ENCODE measurements around the gene IFRD2. TPM values are rescaled to one million over a fixed set of nuclear protein-coding genes. Genes with fewer than 3 reads are reported as not detected.

IFRD2 gene
- total and polyA plus RNA-seq, 2 of the 8 experiments (the other 6 are each of a cell fraction or from before 2014, with no cell fraction given): 76.7 to 88.8 TPM

DNA sequence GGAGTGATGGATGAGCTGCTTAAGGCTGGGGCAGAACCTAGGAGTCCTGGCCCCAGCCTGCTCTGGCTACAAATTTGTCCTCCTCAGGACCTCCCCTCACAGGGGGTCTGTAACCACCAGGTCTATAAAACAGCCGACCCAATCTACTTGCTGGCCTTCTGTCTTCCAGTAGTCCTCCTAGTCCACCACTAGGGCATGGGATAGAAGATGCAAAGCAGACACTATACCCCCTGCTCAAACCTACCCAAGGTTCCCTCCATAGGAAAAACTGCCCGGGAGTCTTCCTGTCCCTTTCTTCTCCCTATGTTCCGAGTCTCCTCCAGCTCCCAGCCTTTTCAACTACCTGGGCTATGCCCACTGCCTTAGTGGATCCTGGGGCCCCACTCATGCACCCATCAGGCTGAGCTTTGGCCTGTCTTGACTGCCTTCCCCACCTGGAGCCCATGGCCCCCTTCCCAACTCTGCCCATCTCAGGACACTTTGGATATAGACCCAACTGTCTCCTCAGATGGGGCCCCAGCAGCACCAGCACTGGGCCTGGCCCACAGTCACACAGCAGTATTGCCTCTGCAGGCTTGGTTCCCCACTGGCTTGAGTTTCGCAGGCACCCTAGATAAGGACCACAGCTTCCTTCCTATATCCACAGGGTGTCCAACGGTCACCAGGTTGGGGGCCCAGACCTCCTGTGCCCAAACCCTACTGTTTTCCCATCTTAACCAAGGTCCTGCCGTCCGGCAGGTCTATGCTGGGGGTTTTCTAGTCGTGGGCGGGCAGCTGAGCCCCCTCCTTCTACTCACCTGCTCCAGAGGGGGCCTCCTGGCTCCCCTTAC, 5.9 kb upstream of the IFRD2 start:
- Histone ChIP-seq H3K27ac (ENCODE audit: low read depth, low read length) (no peak overlapping the region), H2AK5ac (ENCODE audit: low read depth, low read length) (no peak overlapping the region), H3K14ac (ENCODE audit: insufficient read length) (no peak overlapping the region), H2AFZ (ENCODE audit: low read length) (no peak overlapping the region), H4K91ac (replicated peaks; ENCODE audit: insufficient read length, low read length) (no peak overlapping the region), H3K23ac (ENCODE audit: insufficient read length) (no peak overlapping the region), H3K4me2 (ENCODE audit: insufficient read depth in 1 of 2, low read depth in 2 of 2, low read length in 2 of 2) (peak overlapping the region; percentile 67 to 92), H4K8ac (ENCODE audit: extremely low read depth, insufficient read depth, low read length) (no peak overlapping the region; the same call in 1 of the 2 replicates), H3K18ac (ENCODE audit: extremely low read depth, low read length) (no peak overlapping the region), H4K5ac (ENCODE audit: insufficient read length, low read depth, low read length) (no peak overlapping the region), H3K4me1 (replicated peaks in 1 of 4; ENCODE audit: control insufficient read depth in 3 of 4, insufficient read depth in 4 of 4, low read length in 3 of 4) (peaks cover 0 to 23% (median 8%) of the 10 kb centered on the region in 4 experiments; a peak in 6 of 7 replicates), H3K36me3 (ENCODE audit: control insufficient read depth in 2 of 4, insufficient read depth in 4 of 4, low read length in 3 of 4) (no peaks in the 10 kb centered on the region), H2BK12ac (ENCODE audit: low read depth, low read length) (no peak overlapping the region), H3K4me3 (ENCODE audit: extremely low read depth in 1 of 4, insufficient read depth in 2 of 4, low read depth in 3 of 4, low read length in 4 of 4) (peak overlapping the region; percentile 70 to 89 (median 80); a peak in 7 of 8 replicates), H3K9ac (replicated peaks in 1 of 4; ENCODE audit: extremely low read depth in 1 of 4, low read depth in 3 of 4, low read length in 3 of 4) (no peak overlapping the region), H3K4ac (replicated peaks; ENCODE audit: insufficient read length, low read depth, low read length) (no peak overlapping the region), H3K56ac (replicated peaks; ENCODE audit: insufficient read length, low read depth, low read length) (no peak overlapping the region), H2BK120ac (replicated peaks; ENCODE audit: low read depth, low read length) (no peak overlapping the region), H2BK5ac (ENCODE audit: low read depth, low read length) (no peak overlapping the region), H3K79me2 (ENCODE audit: control insufficient read depth in 1 of 2, insufficient read depth in 2 of 2, low read length in 2 of 2) (no peaks in the 10 kb centered on the region), H3K9me3 (ENCODE audit: insufficient read depth in 2 of 2, low read depth in 1 of 2, low read length in 1 of 2) (no peaks in the 10 kb centered on the region), H2BK15ac (ENCODE audit: low read length) (no peak overlapping the region), H2BK20ac (ENCODE audit: low read length) (no peak overlapping the region), H3K27me3 (replicated peaks in 1 of 4; ENCODE audit: control insufficient read depth in 3 of 4, extremely low read depth in 1 of 4, insufficient read depth in 3 of 4, low read length in 3 of 4) (no peaks in the 10 kb centered on the region; a peak in 1 of 7 replicates), H3K23me2 (ENCODE audit: low read depth, low read length) (peaks cover 5% of the 10 kb centered on the region; the same call in 1 of the 2 replicates), H3K79me1 (ENCODE audit: low read depth, low read length) (no peaks in the 10 kb centered on the region), H4K20me1 (replicated peaks in 1 of 2; ENCODE audit: control insufficient read depth in 1 of 2, insufficient read depth in 2 of 2, low read length in 2 of 2) (peaks cover 0 to 2% of the 10 kb centered on the region in 2 experiments)
- FAIRE-seq (no peak), DNase-seq (ENCODE audit: low read depth in 1 of 2, low spot score in 2 of 2) (peak in 1 of 2 experiments; percentile 52)
- POLR2A ChIA-PET (ENCODE audit: partially characterized antibody): interaction anchor here (0.8 to 11.3 kb wide), 9 partner anchors 9 to 73 kb away, joined by 3 to 149 read pairs (median 3); partner anchors contain the start of genes HYAL2, SEMA3B and TUSC2
- TF ChIP-seq, protein P1, sequence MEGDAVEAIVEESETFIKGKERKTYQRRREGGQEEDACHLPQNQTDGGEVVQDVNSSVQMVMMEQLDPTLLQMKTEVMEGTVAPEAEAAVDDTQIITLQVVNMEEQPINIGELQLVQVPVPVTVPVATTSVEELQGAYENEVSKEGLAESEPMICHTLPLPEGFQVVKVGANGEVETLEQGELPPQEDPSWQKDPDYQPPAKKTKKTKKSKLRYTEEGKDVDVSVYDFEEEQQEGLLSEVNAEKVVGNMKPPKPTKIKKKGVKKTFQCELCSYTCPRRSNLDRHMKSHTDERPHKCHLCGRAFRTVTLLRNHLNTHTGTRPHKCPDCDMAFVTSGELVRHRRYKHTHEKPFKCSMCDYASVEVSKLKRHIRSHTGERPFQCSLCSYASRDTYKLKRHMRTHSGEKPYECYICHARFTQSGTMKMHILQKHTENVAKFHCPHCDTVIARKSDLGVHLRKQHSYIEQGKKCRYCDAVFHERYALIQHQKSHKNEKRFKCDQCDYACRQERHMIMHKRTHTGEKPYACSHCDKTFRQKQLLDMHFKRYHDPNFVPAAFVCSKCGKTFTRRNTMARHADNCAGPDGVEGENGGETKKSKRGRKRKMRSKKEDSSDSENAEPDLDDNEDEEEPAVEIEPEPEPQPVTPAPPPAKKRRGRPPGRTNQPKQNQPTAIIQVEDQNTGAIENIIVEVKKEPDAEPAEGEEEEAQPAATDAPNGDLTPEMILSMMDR (IDR thresholded peaks at IDR 0.05; ENCODE audit: control extremely low read depth in 1 of 3, insufficient read depth in 1 of 3, low read depth in 1 of 3, low read length in 3 of 3): 0 out of 4 replicates have a peak, but pooled peaks of 1 of the 3 experiments have one; percentile 2
- TF ChIP-seq, protein P2, sequence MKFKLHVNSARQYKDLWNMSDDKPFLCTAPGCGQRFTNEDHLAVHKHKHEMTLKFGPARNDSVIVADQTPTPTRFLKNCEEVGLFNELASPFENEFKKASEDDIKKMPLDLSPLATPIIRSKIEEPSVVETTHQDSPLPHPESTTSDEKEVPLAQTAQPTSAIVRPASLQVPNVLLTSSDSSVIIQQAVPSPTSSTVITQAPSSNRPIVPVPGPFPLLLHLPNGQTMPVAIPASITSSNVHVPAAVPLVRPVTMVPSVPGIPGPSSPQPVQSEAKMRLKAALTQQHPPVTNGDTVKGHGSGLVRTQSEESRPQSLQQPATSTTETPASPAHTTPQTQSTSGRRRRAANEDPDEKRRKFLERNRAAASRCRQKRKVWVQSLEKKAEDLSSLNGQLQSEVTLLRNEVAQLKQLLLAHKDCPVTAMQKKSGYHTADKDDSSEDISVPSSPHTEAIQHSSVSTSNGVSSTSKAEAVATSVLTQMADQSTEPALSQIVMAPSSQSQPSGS (IDR thresholded peaks at IDR 0.05; ENCODE audit: low read length): no peak
- 76% methylated on average over 9 of the region's 9 CpGs; no CpG with 5 or more reads in 1 of the 2 experiments for WGBS, 2 experiments (ENCODE audit: extremely low coverage in 1 of 2, insufficient coverage in 1 of 2, insufficient read length in 1 of 2, insufficient replicate concordance in 2 of 2, low coverage in 1 of 2, low lambda C conversion rate in 2 of 2, missing lambda C conversion rate in 1 of 2)
- CTCF ChIA-PET (ENCODE audit: partially characterized antibody): interaction anchor here (0.8 to 1.8 kb wide), 11 partner anchors 10 to 253 kb away, joined by 3 to 7 read pairs (median 3); partner anchors contain the start of genes LSMEM2 and TUSC2

Measured in H1 (cell line).